NCI-H128 (cell line): ENCODE results near the gene FABP7.
A peak's percentile ranks its signal among the peaks of the same experiment; 100 is the strongest.
"Not testable (repeated sequence)": the region's sequence is repeated elsewhere in the genome, so short reads cannot be mapped to it uniquely, and the experiment has no call there.

Experiments
- DNase-seq: peaks from one replicate; lab custom pipeline; 2025; ENCODE audit not compliant: unreplicated experiment; lab: John Stamatoyannopoulos, UW

FABP7 gene

DNA sequence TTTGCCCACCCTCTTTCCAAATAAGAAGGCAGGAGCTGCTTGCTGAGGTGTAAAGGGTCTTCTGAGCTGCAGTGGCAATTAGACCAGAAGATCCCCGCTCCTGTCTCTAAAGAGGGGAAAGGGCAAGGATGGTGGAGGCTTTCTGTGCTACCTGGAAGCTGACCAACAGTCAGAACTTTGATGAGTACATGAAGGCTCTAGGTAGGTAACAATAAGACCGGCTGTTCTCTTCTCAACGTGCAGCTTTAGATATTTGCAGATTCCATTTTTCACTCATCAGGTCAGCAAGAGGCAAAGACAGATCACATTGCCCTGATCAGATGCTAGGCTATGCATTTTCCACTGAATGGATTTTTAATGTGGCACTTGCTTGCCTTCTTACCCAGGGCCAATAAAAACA is at the start of gene FABP7:
Gene FABP7 (plus strand): TSS at position 50 of the 400 bp plus-strand sequence. CDS start 79 bp downstream, at position 129.
- no peak for DNase-seq

DNA sequence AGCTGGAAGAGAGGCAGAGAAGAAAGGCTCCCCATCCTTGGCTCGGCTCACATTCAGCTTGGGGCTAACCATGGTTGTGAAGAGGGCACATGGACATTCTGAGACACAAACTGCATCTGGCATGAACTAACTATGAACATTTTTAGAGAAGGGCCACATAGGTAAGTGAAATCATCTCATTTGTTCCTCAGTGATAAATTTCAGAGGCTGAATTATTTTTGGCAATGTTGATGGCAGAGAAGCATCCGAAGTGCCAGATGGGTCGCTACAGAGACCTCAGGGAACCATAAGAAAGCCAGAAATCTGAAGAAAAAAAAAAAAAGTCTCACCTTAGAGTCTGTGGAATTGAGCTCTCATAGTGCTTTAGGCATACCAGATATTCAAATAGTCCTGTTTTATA is 49.2 kb upstream of the FABP7 start:
- DNase-seq = no peak

DNA sequence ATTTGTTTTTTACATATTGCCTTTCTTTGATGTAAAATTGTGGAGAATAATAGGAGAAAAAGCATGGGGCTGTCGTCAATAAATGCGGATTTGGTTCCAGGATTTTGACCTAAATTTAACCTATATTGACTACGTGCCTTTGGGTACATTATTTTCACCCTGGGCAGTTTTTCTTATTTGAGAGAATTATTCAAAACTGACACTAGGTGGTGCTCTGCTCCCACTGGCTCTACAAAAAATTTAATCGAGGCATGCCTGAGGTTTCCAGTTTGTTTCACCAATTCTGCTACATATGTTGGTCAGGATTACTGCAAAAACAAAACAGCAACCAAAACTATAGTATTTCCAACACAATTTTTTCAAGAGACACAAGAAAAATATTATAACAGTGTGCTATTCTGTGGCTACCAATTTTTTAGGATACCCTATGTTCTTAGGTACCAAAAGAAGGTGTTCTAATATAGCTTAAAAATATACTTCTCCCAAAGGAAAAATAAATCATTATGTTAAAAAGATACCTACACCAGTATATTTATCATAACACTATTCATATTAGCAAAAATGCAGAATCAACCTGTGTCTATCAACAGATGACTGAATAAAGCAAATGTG is 48.6 kb upstream of the FABP7 start:
- DNase-seq = peak; percentile 45

- no peak for DNase-seq
Measured at GRCh38 chr6:122733259-122733658, 46.3 kb upstream of the FABP7 start.

GRCh38 chr6:122734529-122735395 is 44.8 kb upstream of the FABP7 start:
- no peak for DNase-seq

DNA sequence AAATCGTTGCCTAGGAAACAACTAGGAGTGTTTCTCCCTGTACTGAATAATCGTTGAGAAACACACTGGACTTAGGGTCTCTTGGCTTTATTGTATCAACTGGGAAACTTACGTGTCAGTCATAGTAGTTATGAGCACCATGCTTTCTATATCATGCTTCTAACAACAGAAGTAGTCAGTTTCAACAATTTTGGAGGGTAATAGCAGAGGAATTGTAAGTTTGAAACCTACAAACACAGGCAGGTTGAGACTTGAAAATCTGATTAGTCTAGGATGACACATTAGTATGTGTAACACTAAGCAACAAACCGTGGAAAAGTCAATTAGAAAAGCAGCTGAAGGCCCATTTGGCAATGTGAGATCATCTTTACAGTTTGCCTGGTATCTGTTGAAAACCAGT is 43.9 kb upstream of the FABP7 start:
- peak; percentile 68 for DNase-seq

- DNase-seq = peak; percentile 81
Measured at GRCh38 chr6:122736163-122736562, 43.4 kb upstream of the FABP7 start.

DNA sequence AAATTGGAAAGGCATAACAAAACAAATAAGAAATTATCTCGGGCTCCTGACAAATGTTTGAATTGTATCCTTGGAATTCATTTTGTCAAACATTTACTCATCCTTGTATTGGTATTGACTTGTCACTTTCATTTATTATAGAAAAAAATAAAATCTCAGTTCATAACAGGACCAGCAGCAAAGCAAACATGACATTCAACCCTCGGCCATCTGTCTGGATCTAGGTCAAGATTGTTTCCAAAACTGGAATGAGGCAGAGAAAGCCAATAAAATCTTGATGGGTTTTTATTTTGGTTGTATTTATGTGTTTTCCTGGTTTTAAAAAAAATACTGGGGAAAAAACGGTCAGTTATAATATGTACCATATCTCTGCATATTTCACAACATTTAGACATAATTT is 42.9 kb upstream of the FABP7 start:
- DNase-seq = no peak

DNA sequence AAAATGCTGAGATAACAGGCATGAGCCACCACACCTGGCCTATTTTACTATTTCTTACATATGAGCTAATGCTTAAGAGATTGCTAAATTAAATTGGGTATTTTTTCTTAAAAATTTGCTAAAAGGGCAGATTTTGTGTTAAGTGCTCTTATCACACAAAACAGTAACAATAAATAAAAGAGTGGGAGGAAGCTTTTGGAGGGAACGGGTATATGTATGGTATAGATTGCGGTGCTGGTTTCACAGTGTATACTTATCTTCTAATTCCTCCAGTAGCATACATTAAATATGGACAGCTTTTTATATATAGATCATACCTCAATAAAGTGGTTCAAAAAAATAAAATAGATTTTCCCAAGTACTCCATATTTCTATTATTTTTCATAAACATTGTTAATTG is 39.4 kb upstream of the FABP7 start:
- DNase-seq = no peak

DNA sequence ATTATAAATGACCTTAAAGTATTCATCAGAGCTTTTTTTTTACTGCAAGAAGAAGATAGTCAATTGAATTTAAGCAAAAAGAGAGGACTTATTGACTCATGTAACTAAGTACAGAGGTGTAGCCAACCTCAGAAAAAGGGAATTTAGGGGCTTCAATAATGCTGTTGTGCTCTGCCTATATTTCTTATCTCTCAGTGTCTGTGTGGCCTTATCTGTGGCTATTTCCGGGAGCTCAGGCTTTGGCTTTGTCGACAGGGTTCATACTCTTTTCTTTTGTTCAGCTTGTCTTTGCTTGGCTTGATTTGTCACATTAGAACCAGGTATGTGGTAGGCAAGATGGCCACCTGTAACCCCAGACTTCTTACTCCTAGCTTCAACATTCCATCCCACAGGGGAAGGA is 38.6 kb upstream of the FABP7 start:
- no peak for DNase-seq

DNA sequence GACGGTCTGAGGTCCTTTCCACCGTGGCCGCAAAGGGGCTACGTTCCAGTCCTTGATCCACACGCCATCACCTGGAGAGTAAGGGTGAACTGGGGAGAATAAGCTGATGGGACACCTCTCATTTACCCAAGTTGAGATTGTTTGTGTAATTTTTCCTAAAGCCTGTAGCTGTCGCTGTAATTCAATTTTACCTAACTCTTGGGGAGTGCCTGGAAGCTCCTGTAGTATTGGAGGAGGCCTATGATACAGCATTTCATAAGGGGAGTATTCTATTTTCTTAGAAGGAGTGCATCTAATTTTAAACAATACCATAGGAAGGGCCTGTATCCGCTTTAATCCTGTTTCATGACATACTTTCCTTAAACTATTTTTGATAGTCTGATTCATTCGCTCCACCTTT is 35.3 kb upstream of the FABP7 start:
- DNase-seq = not testable (repeated sequence)

GRCh38 chr6:122744856-122745255 is 34.7 kb upstream of the FABP7 start:
- peak; percentile 66 for DNase-seq

DNA sequence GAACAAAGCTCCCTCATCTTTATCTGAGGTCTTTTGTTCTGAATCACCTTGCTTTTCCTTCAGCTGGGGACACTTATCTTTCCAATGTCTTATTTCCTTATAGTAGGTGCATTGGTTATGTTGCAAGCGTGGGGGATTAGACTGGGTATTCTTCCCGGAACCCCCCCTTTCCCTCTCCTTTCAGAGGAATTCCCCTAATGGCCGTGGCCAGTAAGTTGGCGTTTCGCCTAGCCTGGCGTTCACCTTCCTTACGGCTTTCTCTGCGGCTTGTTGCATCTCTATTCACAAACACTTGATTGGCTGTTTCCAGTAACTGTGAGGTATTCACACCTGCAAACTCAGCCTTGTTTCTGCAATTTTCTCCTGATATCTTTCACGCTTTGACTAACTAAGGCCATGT is 32.8 kb upstream of the FABP7 start:
- no peak for DNase-seq

- DNase-seq = no peak
Measured at GRCh38 chr6:122747573-122747972, 31.9 kb upstream of the FABP7 start.

GRCh38 chr6:122748945-122749344 is 30.6 kb upstream of the FABP7 start:
- not testable (repeated sequence) for DNase-seq

- DNase-seq = no peak
Measured at GRCh38 chr6:122749451-122750050, 30.0 kb upstream of the FABP7 start.

- DNase-seq = no peak
Measured at GRCh38 chr6:122751326-122751725, 28.2 kb upstream of the FABP7 start.

- no peak for DNase-seq
Measured at GRCh38 chr6:122752459-122752858, 27.1 kb upstream of the FABP7 start.

GRCh38 chr6:122753000-122753687 is 26.4 kb upstream of the FABP7 start:
- DNase-seq = no peak

- no peak for DNase-seq
Measured at GRCh38 chr6:122753688-122754056, 25.8 kb upstream of the FABP7 start.

DNA sequence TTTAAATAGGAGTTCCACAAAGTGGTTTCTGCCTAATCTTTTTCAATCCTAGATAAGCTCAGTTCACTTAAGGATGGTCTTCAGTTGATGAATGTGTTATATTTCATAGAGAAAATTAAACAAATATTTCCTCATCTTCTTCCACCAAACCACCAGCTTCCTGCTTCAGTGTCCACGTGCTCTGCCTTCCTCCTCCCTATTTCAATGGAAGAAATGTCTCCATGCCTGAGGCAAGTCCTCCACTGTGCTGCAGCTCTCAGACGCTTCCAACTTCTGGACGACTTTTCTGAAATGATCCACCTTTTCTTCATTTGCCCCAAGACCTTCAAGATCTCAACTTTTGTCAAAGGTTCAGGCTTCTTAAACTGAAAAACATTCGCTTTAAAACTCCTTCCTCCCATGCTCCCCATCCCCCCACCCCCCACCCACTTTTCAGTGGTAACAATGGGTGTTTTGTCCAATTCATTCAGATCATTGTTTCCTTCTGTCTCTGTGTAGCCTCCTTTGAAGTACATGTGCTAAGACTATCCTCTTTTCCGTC is 25.3 kb upstream of the FABP7 start:
- no peak for DNase-seq
